ENCODE measurements around the gene MSRB2. TPM values are rescaled to one million over a fixed set of nuclear protein-coding genes. Genes with fewer than 3 reads are reported as not detected.

Gene MSRB2
- total RNA-seq, 1 donor from 2014 or later, result 15.2 TPM

- intact Hi-C loops (cut with DNase I), result no loop called here
- Histone ChIP-seq H3K36me3 (no peaks in the 10 kb centered on the region), H3K4me3 (no peak overlapping the region), H3K4me1 (no peaks in the 10 kb centered on the region), H3K27me3 (no peaks in the 10 kb centered on the region), H3K27ac (no peak overlapping the region), H3K9me3 (no peaks in the 10 kb centered on the region)
- TF ChIP-seq CTCF (IDR thresholded peaks at IDR 0.05), result no peak
- no peak for TF ChIP-seq POLR2AphosphoS5 (IDR thresholded peaks at IDR 0.05; ENCODE audit: insufficient read depth in 1 of 2, low read depth in 1 of 2)
- TF ChIP-seq POLR2A (IDR thresholded peaks at IDR 0.05), result no peak
- DNase-seq (ENCODE audit: extremely low spot score in 2 of 2), result no peak
These were observed 54.7 kb downstream of the MSRB2 start for GRCh38 chr10:23150091-23150490.

DNA sequence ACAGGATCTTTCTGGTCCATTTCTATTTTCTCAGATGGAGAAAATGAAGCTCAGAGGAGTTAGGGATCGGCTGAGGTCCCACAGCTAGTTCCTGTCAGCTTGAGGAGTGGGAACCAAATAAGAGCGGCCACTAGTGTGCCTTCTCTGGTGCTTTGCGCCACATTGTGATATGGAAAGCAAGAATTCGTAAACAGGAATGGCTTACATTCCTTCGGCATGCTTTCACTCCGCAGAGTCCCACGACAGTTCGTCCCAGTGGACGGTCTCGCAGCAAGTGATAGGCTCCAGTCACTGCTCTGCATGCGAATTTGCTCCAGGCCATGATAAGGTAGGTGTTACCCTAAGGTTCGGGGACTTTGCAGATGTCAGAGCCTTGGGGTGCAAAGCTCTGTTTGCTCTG, 55.2 kb downstream of the MSRB2 start:
- TF ChIP-seq POLR2AphosphoS5 (IDR thresholded peaks at IDR 0.05; ENCODE audit: insufficient read depth in 1 of 2, low read depth in 1 of 2) (no peak), POLR2A (IDR thresholded peaks at IDR 0.05) (no peak), CTCF (IDR thresholded peaks at IDR 0.05) (no peak)
- Histone ChIP-seq H3K4me1 (no peaks in the 10 kb centered on the region), H3K36me3 (no peaks in the 10 kb centered on the region), H3K9me3 (no peaks in the 10 kb centered on the region), H3K27ac (no peak overlapping the region), H3K4me3 (no peak overlapping the region), H3K27me3 (no peaks in the 10 kb centered on the region)
- no peak for DNase-seq (ENCODE audit: extremely low spot score in 2 of 2)
- intact Hi-C loops (cut with DNase I), result no loop called here

DNA sequence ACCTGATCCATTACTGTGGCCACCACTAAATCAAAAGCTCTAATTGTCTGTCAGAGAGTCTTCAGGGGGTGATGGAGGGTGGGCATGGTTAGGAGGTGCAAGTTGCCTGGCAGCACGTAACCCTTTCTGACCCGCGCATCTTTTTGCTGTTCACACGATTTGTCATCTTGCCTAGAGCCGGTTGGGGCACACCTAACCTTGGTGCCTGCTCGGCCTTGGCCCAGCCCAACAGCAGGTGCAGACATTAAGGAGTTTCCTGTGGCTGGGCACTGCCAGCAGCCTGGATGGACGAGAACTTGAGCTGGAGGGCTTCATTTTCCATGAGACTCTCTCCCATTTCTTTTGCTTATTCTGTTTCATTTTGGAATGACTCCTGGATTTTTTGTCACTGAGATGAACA, 55.7 kb downstream of the MSRB2 start:
- H3K4me3 ChIP-seq, result no peak overlapping the region
- no peak for DNase-seq (ENCODE audit: extremely low spot score in 2 of 2)

DNA sequence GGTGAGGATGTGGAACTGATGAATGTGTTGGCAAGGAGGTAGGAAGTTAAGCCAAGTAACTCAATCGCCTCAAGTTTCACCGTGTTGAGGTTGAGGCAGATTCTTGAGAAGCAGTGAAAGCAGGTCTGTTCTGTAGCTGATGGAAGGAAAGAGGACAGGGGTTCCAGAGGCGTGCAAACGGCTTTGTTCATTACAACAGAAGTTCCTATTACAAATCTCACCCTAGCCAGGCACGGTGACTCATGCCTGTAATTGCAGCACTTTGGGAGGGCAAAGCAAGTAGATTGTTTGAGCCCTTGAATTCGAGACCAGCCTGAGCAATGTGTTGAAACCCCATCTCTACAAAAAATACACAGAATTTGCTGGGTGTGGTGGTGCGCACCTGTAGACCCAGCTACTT, 59.8 kb downstream of the MSRB2 start:
- no peak overlapping the region for H3K27ac ChIP-seq
- no peaks in the 10 kb centered on the region for H3K9me3 ChIP-seq
- H3K4me3 ChIP-seq, result no peak overlapping the region
- intact Hi-C loops (cut with DNase I), result no loop called here
- H3K4me1 ChIP-seq, result no peaks in the 10 kb centered on the region
- no peaks in the 10 kb centered on the region for H3K36me3 ChIP-seq
- TF ChIP-seq POLR2AphosphoS5 (IDR thresholded peaks at IDR 0.05; ENCODE audit: insufficient read depth in 1 of 2, low read depth in 1 of 2) (no peak), CTCF (IDR thresholded peaks at IDR 0.05) (no peak), POLR2A (IDR thresholded peaks at IDR 0.05) (no peak)
- H3K27me3 ChIP-seq, result no peaks in the 10 kb centered on the region
- DNase-seq (ENCODE audit: extremely low spot score in 2 of 2), result no peak

More for the DNA sequence above, 55.7 kb downstream of the MSRB2 start:
- Histone ChIP-seq H3K27ac (no peak overlapping the region), H3K4me1 (no peaks in the 10 kb centered on the region), H3K9me3 (no peaks in the 10 kb centered on the region), H3K27me3 (no peaks in the 10 kb centered on the region), H3K36me3 (no peaks in the 10 kb centered on the region)
- no peak for TF ChIP-seq POLR2A (IDR thresholded peaks at IDR 0.05)
- no peak for TF ChIP-seq CTCF (IDR thresholded peaks at IDR 0.05)
- TF ChIP-seq POLR2AphosphoS5 (IDR thresholded peaks at IDR 0.05; ENCODE audit: insufficient read depth in 1 of 2, low read depth in 1 of 2), result no peak
- intact Hi-C loops (cut with DNase I), result no loop called here

DNA sequence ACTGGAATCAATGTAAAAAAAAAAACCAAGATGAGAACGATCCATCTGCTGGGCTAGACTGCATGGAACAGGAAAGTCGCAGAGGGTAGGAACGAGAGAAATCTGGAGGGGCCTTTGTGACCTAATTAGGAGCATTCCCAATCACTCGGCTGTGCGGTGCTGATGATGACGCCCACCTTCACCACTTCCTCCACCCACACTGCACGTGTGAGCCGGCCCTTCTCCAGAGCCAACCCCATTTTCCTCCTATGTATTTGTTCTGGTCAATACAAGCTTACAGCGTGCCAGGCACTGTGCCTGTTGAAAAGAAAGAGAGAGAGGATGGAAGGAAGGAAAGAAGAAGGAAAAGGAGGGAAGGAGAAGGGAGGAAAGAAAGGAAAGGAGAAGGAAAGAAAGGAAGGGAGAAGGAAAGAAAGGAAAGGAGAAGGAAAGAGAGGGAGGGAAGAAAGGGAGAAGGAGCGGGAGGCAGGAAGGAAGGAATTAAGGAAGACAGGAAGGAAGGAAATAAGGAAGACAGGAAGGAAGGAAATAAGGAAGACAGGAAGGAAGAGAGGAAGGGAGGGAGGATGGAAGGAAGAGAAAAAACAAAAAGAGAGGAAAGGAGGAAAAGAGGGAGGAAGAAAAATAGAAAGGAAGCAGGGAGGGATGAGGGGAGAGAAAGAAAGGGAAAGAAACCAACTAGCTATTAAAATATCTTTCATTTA, 61.2 kb downstream of the MSRB2 start:
- intact Hi-C loops (cut with DNase I), result no loop called here

More for the DNA sequence above, 61.2 kb downstream of the MSRB2 start:
- no peak overlapping the region for H3K27ac ChIP-seq
- H3K36me3 ChIP-seq, result no peaks in the 10 kb centered on the region
- no peak for TF ChIP-seq POLR2AphosphoS5 (IDR thresholded peaks at IDR 0.05; ENCODE audit: insufficient read depth in 1 of 2, low read depth in 1 of 2)
- TF ChIP-seq POLR2A (IDR thresholded peaks at IDR 0.05), result no peak
- no peak for TF ChIP-seq CTCF (IDR thresholded peaks at IDR 0.05)
- no peaks in the 10 kb centered on the region for H3K4me1 ChIP-seq
- H3K9me3 ChIP-seq, result no peaks in the 10 kb centered on the region
- DNase-seq (ENCODE audit: extremely low spot score in 2 of 2), result no peak
- H3K27me3 ChIP-seq, result no peaks in the 10 kb centered on the region
- H3K4me3 ChIP-seq, result no peak overlapping the region

Measured in vagina (tissue), 2 donors.